ENCODE results near the gene FOXP1. TPM values are rescaled to one million over a fixed set of nuclear protein-coding genes. Genes with fewer than 3 reads are reported as not detected.

Gene FOXP1
- total and polyA plus RNA-seq, 2 of the 8 experiments (the other 6 are each of a cell fraction or from before 2014, with no cell fraction given): 13.9 to 25.4 TPM

GRCh38 chr3:71056327-71056726, 527.2 kb downstream of the FOXP1 start:
- H2BK15ac ChIP-seq (ENCODE audit: low read length): no peak overlapping the region
- no peak overlapping the region for H4K8ac ChIP-seq (ENCODE audit: extremely low read depth, insufficient read depth, low read length)
- no peak overlapping the region for H3K56ac ChIP-seq (replicated peaks; ENCODE audit: insufficient read length, low read depth, low read length)
- no peak overlapping the region for H3K4me3 ChIP-seq (ENCODE audit: extremely low read depth in 1 of 4, insufficient read depth in 2 of 4, low read depth in 3 of 4, low read length in 4 of 4)
- H3K23me2 ChIP-seq (ENCODE audit: low read depth, low read length): no peaks in the 10 kb centered on the region
- peaks cover 0 to 2% of the 10 kb centered on the region in 2 experiments for H4K20me1 ChIP-seq (replicated peaks in 1 of 2; ENCODE audit: control insufficient read depth in 1 of 2, insufficient read depth in 2 of 2, low read length in 2 of 2)
- H2BK5ac ChIP-seq (ENCODE audit: low read depth, low read length): no peak overlapping the region
- FAIRE-seq (no peak), DNase-seq (ENCODE audit: low read depth in 1 of 2, low spot score in 2 of 2) (no peak)
- H3K9ac ChIP-seq (replicated peaks in 1 of 4; ENCODE audit: extremely low read depth in 1 of 4, low read depth in 3 of 4, low read length in 3 of 4): no peak overlapping the region
- WGBS, 2 experiments (ENCODE audit: extremely low coverage in 1 of 2, insufficient coverage in 1 of 2, insufficient read length in 1 of 2, insufficient replicate concordance in 2 of 2, low coverage in 1 of 2, low lambda C conversion rate in 2 of 2, missing lambda C conversion rate in 1 of 2): 48% methylated on average over 5 of the region's 5 CpGs; no CpG with 5 or more reads in 1 of the 2 experiments
- H3K23ac ChIP-seq (ENCODE audit: insufficient read length): no peak overlapping the region
- no peaks in the 10 kb centered on the region for H3K9me3 ChIP-seq (ENCODE audit: insufficient read depth in 2 of 2, low read depth in 1 of 2, low read length in 1 of 2)
- ChIA-PET CTCF (ENCODE audit: partially characterized antibody) (interaction anchor here (0.7 to 2.1 kb wide), 5 partner anchors 12 to 246 kb away, joined by 3 to 7 read pairs (median 5); no protein-coding TSS in a partner anchor), POLR2A (ENCODE audit: partially characterized antibody) (interaction anchor here (1.4 kb wide), 1 partner anchor 9 kb away, joined by 3 read pairs; no protein-coding TSS in a partner anchor)
- H4K5ac ChIP-seq (ENCODE audit: insufficient read length, low read depth, low read length): no peak overlapping the region
- H2BK120ac ChIP-seq (replicated peaks; ENCODE audit: low read depth, low read length): no peak overlapping the region
- H3K4ac ChIP-seq (replicated peaks; ENCODE audit: insufficient read length, low read depth, low read length): no peak overlapping the region
- H3K36me3 ChIP-seq (ENCODE audit: control insufficient read depth in 2 of 4, insufficient read depth in 4 of 4, low read length in 3 of 4): 0 out of 8 replicates have a peak, but pooled peaks cover 0 to 3% (median 0%) of the 10 kb centered on the region in 4 experiments
- H2BK12ac ChIP-seq (ENCODE audit: low read depth, low read length): no peak overlapping the region
- H2BK20ac ChIP-seq (ENCODE audit: low read length): no peak overlapping the region
- peaks cover 0 to 41% of the 10 kb centered on the region in 2 experiments; a peak in 2 of 4 replicates for H3K79me2 ChIP-seq (ENCODE audit: control insufficient read depth in 1 of 2, insufficient read depth in 2 of 2, low read length in 2 of 2)
- 0 out of 4 replicates have a peak overlapping the region, but pooled peaks of 1 of the 2 experiments have one; percentile 9 for H3K4me2 ChIP-seq (ENCODE audit: insufficient read depth in 1 of 2, low read depth in 2 of 2, low read length in 2 of 2)
- H3K27me3 ChIP-seq (replicated peaks in 1 of 4; ENCODE audit: control insufficient read depth in 3 of 4, extremely low read depth in 1 of 4, insufficient read depth in 3 of 4, low read length in 3 of 4): no peaks in the 10 kb centered on the region
- H3K14ac ChIP-seq (ENCODE audit: insufficient read length): no peak overlapping the region
- H3K18ac ChIP-seq (ENCODE audit: extremely low read depth, low read length): no peak overlapping the region
- H3K4me1 ChIP-seq (replicated peaks in 1 of 4; ENCODE audit: control insufficient read depth in 3 of 4, insufficient read depth in 4 of 4, low read length in 3 of 4): peaks cover 5 to 46% (median 24%) of the 10 kb centered on the region in 4 experiments
- H3K79me1 ChIP-seq (ENCODE audit: low read depth, low read length): no peaks in the 10 kb centered on the region; the same call in 1 of the 2 replicates
- H4K91ac ChIP-seq (replicated peaks; ENCODE audit: insufficient read length, low read length): no peak overlapping the region
- no peak overlapping the region for H3K27ac ChIP-seq (ENCODE audit: low read depth, low read length)
- no peak overlapping the region for H2AFZ ChIP-seq (ENCODE audit: low read length)
- no peak overlapping the region for H2AK5ac ChIP-seq (ENCODE audit: low read depth, low read length)
- TF ChIP-seq FOSL1 (IDR thresholded peaks at IDR 0.05; ENCODE audit: insufficient read depth, low read depth, low read length) (no peak), CTBP2 (IDR thresholded peaks at IDR 0.05; ENCODE audit: borderline replicate concordance, insufficient read depth, insufficient read length, low read length) (no peak), JUND (IDR thresholded peaks at IDR 0.05; ENCODE audit: low read length) (no peak), HDAC2 (IDR thresholded peaks at IDR 0.05; ENCODE audit: borderline replicate concordance in 1 of 2, low read depth in 2 of 2, low read length in 2 of 2) (no peak), RXRA (IDR thresholded peaks at IDR 0.05; ENCODE audit: insufficient read depth, low read depth, low read length) (no peak), NANOG (IDR thresholded peaks at IDR 0.05; ENCODE audit: insufficient read depth, low read depth, low read length, poor library complexity, severe bottlenecking) (no peak), HDAC6 (IDR thresholded peaks at IDR 0.05; ENCODE audit: low read depth, low read length) (no peak), TEAD4 (IDR thresholded peaks at IDR 0.05; ENCODE audit: low read depth, low read length) (no peak), SIN3A (conservative IDR thresholded peaks at IDR 0.05 in 1 of 2, IDR thresholded peaks at IDR 0.05 in 1 of 2; ENCODE audit: low read depth in 1 of 2, low read length in 2 of 2) (no peak), EGR1 (IDR thresholded peaks at IDR 0.05; ENCODE audit: borderline replicate concordance, low read depth, low read length) (no peak)
- TF ChIP-seq, protein P1, sequence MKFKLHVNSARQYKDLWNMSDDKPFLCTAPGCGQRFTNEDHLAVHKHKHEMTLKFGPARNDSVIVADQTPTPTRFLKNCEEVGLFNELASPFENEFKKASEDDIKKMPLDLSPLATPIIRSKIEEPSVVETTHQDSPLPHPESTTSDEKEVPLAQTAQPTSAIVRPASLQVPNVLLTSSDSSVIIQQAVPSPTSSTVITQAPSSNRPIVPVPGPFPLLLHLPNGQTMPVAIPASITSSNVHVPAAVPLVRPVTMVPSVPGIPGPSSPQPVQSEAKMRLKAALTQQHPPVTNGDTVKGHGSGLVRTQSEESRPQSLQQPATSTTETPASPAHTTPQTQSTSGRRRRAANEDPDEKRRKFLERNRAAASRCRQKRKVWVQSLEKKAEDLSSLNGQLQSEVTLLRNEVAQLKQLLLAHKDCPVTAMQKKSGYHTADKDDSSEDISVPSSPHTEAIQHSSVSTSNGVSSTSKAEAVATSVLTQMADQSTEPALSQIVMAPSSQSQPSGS (IDR thresholded peaks at IDR 0.05; ENCODE audit: low read length): no peak

Measured in H1 (cell line).